ENCODE measurements around the gene SH3YL1.

DNA sequence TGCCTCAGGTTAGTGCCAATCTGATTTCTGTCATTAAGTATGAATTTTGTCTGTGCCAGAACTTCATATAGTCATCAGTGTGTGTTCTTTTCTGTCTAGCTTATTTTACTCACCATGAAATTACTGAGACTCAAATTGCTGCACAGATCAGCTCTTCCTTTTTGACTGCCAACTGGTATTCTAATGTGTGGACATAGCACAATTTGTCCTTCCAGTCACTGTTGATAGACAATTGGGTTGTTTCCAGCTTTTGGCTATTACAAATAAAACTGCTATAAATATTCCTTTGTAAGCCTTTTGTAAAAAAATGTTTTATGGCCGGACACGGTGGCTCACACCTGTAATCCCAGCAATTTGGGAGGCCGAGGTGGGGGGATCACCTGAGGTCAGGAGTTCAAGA lies 7.7 kb downstream of the SH3YL1 start:
- TF ChIP-seq, protein P1, sequence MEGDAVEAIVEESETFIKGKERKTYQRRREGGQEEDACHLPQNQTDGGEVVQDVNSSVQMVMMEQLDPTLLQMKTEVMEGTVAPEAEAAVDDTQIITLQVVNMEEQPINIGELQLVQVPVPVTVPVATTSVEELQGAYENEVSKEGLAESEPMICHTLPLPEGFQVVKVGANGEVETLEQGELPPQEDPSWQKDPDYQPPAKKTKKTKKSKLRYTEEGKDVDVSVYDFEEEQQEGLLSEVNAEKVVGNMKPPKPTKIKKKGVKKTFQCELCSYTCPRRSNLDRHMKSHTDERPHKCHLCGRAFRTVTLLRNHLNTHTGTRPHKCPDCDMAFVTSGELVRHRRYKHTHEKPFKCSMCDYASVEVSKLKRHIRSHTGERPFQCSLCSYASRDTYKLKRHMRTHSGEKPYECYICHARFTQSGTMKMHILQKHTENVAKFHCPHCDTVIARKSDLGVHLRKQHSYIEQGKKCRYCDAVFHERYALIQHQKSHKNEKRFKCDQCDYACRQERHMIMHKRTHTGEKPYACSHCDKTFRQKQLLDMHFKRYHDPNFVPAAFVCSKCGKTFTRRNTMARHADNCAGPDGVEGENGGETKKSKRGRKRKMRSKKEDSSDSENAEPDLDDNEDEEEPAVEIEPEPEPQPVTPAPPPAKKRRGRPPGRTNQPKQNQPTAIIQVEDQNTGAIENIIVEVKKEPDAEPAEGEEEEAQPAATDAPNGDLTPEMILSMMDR (IDR thresholded peaks at IDR 0.05; ENCODE audit: low read depth, low read length, missing input control) = no peak
- no peak for TF ChIP-seq SP1 (IDR thresholded peaks at IDR 0.05)
- TF ChIP-seq, protein P2, sequence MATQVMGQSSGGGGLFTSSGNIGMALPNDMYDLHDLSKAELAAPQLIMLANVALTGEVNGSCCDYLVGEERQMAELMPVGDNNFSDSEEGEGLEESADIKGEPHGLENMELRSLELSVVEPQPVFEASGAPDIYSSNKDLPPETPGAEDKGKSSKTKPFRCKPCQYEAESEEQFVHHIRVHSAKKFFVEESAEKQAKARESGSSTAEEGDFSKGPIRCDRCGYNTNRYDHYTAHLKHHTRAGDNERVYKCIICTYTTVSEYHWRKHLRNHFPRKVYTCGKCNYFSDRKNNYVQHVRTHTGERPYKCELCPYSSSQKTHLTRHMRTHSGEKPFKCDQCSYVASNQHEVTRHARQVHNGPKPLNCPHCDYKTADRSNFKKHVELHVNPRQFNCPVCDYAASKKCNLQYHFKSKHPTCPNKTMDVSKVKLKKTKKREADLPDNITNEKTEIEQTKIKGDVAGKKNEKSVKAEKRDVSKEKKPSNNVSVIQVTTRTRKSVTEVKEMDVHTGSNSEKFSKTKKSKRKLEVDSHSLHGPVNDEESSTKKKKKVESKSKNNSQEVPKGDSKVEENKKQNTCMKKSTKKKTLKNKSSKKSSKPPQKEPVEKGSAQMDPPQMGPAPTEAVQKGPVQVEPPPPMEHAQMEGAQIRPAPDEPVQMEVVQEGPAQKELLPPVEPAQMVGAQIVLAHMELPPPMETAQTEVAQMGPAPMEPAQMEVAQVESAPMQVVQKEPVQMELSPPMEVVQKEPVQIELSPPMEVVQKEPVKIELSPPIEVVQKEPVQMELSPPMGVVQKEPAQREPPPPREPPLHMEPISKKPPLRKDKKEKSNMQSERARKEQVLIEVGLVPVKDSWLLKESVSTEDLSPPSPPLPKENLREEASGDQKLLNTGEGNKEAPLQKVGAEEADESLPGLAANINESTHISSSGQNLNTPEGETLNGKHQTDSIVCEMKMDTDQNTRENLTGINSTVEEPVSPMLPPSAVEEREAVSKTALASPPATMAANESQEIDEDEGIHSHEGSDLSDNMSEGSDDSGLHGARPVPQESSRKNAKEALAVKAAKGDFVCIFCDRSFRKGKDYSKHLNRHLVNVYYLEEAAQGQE (IDR thresholded peaks at IDR 0.05) = no peak
- TF ChIP-seq RAD21 (IDR thresholded peaks at IDR 0.05) = no peak
- TF ChIP-seq, protein P3, sequence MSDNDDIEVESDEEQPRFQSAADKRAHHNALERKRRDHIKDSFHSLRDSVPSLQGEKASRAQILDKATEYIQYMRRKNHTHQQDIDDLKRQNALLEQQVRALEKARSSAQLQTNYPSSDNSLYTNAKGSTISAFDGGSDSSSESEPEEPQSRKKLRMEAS (IDR thresholded peaks at IDR 0.05) = no peak
- TF ChIP-seq YY1 (IDR thresholded peaks at IDR 0.05) = no peak
- no peak for TF ChIP-seq JUND (IDR thresholded peaks at IDR 0.05)
- TF ChIP-seq HNF4A (conservative IDR thresholded peaks at IDR 0.05) = no peak
- no peak for TF ChIP-seq TAF1 (conservative IDR thresholded peaks at IDR 0.05)
- TF ChIP-seq, protein P4, sequence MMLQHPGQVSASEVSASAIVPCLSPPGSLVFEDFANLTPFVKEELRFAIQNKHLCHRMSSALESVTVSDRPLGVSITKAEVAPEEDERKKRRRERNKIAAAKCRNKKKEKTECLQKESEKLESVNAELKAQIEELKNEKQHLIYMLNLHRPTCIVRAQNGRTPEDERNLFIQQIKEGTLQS (IDR thresholded peaks at IDR 0.05) = no peak
- no peak for TF ChIP-seq GABPA (IDR thresholded peaks at IDR 0.05 in 1 of 2, conservative IDR thresholded peaks at IDR 0.05 in 1 of 2)

Data from liver (tissue), 3 donors.